Measurements from ENCODE around the gene BEAN1.

Gene BEAN1

DNA sequence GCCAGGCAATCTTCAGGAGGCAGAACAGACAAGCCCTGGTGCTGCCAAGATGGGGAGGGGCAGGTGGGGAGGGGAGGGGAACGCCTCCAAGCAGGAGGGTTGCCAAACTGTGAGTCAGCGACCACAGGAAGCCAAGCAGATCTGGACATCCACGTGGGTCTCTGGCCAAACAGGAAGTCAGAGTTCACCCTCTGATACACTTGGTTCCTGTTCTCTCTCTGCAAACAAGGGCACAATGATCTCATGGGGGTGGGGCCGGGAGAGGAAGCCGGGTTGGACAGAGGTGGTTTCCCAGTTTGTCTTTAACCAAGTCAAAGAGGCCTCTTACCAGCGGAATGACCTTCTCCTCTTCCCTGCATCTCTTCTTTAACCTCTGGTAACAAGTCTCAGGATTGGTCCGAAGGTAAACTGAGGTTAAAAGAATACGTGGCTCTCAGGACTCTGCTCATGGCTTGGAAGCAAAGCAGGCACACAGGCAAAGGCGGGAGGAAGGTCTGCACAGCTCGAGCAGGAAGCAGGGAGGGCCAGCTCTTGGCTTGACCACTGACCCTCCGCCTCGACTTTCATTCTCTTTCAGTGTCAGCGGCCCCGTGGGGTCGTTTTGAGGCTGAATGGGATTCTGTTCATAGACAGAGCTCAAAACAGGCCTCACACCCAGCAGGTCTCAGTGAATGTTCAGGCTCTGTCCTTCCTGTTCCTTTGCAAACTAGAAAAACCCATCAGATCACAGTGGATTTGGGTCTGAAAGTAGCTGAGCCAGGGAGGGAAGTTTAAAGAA, 89.9 kb downstream of the BEAN1 start:
- FAIRE-seq (peak; percentile 97), DNase-seq (ENCODE audit: insufficient read length, low spot score) (peak; percentile 88)

DNA sequence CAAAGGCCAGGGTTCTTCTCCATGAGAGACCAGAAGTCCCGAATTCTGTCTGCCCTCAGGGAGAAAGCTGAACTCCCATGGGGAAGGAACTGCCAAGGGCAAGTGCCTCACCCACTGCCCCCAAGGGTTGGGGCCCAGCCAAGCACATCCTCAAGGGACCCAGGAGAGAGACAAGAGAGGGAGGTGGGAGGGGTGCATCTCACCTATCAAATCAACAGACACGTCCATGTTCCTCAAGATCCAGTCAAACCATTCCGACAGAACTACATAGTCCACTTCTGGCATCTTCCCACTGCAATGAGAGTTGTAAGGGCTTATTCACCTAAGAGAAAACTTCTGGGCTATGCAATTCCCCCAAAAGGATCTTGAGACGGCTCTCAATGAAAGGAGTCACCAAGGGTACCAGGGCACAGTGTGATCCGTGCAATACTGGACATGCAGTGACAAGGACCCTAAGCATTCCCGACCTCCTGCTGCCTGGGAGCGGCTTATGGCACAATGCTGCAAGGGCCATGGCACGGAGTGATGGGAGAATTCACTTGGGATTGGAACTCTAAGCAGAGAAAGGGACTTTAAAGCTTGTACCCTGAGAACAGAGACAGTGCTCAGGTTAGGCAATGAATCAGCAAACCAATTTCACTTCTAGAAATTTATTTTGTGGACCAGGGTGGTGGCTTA, 90.6 kb downstream of the BEAN1 start:
- no peak for FAIRE-seq

DNA sequence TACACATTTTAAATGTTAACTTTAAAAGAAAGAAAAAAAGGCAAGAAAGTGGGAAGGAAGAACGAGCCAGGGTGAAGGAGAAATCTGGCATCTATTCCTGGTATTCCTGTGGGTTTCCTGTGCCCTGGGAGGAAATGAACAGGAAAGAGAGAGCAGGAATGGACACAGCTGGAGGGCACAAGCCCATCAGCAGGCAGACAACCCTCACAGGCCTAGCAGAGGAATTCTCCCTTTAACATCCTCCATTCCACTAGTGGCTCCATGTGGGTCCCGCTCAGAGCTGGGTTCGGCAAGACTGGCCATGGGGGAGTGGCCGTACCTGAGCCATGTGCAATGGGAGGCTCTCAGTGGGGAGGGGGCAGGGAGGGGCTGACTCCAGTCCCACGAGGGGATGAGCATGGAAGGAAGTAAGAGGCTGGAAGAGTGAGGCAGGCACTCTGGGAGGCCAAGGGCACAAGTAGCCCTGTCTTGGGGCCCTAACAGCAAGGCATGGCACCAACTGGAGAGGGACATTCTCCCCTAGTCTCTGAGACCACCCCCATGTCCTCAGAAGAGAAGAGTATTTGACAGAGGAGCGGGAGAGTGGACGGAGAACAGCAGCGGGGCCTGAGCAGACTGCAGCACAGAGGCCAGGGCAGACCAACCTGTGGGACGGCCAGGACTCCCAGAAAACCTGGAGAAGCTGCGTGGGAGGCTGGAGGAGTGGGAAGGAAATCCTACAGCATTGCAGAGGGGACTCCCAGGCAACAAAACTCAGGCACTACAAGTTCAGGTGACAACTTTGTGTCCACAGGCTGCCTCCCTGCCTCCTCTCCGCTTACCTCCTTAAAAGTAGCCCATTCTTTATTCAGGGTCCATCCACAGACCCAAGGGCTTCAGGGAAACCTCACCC, 92.6 kb downstream of the BEAN1 start:
- no peak for FAIRE-seq
- no peak for DNase-seq (ENCODE audit: insufficient read length, low spot score)

More for the DNA sequence above, 90.6 kb downstream of the BEAN1 start:
- DNase-seq (ENCODE audit: insufficient read length, low spot score) = no peak

GRCh38 chr16:66520406-66521170, 93.5 kb downstream of the BEAN1 start:
- FAIRE-seq (no peak), DNase-seq (ENCODE audit: insufficient read length, low spot score) (no peak)

DNA sequence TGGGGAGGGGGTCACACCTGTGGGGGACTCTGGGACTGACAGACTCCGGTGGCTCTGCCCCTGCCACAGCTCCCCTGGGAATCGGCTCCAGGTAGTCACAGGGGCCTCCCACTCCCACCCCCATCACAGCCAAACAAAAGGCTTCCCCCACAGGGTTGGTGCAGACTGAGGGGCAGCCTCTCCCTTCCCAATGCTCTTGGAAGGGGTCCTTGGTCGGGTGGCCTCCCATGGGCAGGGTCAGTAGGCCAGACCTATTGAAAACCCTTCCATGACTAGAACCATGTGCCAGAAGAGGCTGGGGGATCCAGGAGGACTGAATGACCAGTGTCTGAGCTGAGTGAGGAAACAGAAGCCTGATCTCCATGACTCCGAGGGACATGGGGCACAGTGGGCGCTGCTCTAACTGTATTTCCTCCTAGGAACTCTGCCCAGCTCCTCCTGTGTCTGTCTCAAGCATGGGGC, 94.2 kb downstream of the BEAN1 start:
- DNase-seq (ENCODE audit: insufficient read length, low spot score) (no peak), FAIRE-seq (no peak)

GRCh38 chr16:66521951-66522771, 95.1 kb downstream of the BEAN1 start:
- peak; percentile 88 for FAIRE-seq

GRCh38 chr16:66522816-66523590, 95.9 kb downstream of the BEAN1 start:
- DNase-seq (ENCODE audit: insufficient read length, low spot score) (no peak), FAIRE-seq (no peak)

More at GRCh38 chr16:66521951-66522771, 95.1 kb downstream of the BEAN1 start:
- DNase-seq (ENCODE audit: insufficient read length, low spot score) = no peak

DNA sequence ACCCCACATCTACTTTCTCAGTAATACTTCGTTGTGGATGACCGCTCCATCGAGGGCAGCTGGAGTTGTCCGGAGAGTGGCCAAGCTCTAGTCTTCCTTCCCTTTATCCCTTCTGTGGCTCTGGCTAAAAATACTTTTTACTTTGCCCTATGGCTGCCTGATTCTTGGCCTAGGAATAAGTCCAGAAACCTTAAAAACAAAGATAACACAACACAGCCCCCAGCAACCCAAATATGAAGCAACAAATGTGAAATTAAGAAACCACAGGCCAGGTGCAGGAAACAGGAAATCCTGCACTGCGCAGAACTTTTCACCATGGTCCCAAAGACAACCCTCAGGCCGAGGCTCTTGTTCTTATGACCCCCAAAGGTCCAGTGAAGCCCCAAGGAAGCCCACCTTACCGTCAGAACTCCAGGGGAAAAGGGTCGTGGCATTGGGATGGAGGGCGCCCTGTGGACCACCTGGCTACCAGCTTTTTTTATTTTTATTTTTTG, 96.8 kb downstream of the BEAN1 start:
- DNase-seq (ENCODE audit: insufficient read length, low spot score) (no peak), FAIRE-seq (peak; percentile 91)

DNA sequence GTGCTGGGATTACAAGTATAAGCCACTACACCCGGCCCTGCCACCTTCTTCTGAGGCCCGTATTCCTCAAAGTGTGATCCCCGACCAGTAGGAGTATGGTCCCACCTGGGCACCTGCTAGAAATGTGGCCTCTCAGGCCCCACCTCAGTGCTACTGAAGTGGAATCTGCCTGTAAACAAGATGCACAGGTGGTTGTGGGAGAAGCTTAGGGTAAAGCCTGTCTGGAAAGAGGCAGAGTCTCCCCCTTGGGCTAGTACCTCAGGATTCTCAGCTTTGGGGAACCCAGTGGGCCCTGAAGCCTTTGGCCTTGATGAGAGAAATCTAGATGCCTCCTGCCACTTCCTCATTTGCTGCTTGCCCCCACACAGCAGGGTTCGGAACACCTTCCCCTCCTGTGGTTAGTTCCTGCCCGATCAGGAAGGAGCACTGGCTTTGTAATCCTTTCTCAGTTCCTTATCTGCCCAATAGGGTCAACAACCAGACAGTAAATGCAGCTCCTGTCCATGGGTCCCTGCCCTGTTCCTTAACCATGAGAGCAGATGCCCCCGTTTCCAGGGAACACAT, 97.6 kb downstream of the BEAN1 start:
- peak; percentile 91 for FAIRE-seq

DNA sequence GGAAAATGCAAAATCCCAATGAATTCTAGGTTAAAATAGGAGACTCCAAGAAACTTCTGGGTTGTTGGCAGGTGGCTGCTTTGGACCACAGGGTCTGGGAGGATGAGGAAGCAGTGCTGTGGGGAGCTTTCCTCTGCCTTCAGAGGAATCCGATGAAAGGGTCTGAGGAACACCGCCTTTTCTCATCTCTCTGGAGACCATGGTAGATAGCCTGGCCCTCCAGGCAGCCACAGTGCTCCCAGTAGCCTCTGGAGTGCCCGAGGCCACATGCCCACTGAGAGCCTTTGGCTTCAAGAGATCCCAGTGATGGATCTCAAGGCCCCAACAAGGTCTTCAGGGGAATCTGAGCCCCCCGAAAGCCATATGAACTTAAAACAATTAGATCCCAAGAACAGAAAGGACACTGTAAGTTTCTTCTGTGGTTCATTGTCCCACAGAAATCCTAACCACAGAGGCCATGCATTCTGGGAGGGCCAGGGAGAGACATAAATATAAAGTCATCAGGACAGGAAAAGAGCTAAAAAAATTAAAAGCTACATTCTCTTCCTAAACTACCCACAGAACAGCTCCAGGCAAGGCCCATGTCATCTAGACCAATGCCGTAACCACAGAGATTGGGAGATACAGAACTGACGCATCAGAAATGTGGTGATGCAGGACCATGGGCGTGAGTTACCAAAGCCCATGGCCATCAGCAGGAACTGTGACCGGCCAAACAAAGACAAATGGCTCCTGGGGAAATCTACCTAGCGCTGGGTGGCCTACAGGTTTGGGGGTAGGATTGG, 98.5 kb downstream of the BEAN1 start:
- no peak for FAIRE-seq

More for the DNA sequence above, 97.6 kb downstream of the BEAN1 start:
- DNase-seq (ENCODE audit: insufficient read length, low spot score) = no peak

GRCh38 chr16:66528294-66528693, 101.2 kb downstream of the BEAN1 start:
- DNase-seq (ENCODE audit: insufficient read length, low spot score) = no peak
- FAIRE-seq = no peak

More for the DNA sequence above, 98.5 kb downstream of the BEAN1 start:
- no peak for DNase-seq (ENCODE audit: insufficient read length, low spot score)

DNA sequence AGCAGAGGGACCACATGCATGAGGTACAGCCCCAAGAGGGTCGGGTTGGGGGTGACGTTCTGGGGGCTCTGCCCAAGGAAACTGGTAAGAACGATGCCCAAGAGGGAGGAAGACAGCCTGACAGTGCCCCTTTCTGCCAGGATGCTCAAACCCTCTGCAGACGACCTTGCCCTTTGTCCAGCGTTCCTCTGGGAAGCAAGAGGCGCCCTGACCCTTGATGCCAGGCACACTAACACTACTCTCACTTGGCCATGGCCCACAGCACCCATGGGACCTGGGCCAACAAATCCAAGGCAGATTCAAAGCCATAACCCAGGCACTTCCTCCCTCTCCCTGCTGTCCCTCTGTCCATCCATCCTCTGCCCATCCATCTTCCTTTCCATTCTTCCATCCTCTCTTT, 102.4 kb downstream of the BEAN1 start:
- FAIRE-seq (no peak), DNase-seq (ENCODE audit: insufficient read length, low spot score) (no peak)
